ENCODE measurements around the gene WDR62. TPM values are rescaled to one million over a fixed set of nuclear protein-coding genes. Genes with fewer than 3 reads are reported as not detected.
"Not testable (repeated sequence)": the region's sequence is repeated elsewhere in the genome, so short reads cannot be mapped to it uniquely, and the experiment has no call there.

Gene WDR62
- total RNA-seq, 1 donor from 2014 or later, result 25.5 TPM

DNA sequence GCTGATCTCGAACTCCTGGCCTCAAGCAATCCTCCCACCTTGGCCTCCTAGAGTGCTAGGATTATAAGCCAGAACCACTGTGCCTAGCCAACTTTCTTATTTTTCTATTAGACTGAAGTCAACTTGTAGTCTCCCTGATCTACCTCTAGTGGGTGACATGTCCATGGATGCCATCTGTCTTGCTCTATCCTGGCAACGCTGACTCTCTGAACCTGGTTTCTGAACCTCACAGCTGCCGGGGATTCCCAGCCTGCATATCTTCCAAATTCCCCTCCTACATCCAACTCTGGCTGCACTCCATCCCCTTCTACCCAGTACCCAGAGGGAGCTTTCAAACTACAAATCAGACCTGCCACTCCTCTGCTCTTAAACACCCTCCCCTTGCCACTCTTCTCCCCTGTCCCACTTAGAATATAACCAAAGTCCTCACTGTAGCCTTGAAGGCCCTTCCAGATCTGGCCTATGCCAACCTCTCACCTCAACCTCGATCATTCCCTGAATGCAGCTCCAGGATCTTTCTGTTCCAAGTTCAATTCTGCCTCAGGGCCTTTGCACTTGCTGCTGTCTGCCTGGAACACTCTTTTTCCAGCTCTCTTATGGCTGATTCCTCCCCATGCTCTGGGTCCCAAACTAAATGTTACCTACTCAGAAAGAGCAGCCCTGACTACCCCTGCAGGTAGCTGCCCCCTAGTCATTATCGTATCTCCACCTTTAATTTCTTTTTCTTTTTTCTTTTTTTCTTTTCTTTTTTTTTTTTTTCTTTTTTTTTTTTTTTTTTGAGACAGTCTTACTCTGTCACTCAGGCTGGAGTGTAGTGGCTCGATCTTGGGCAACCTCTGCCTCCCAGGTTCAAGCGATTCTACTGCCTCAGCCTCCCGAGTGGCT, 24.2 kb upstream of the WDR62 start:
- DNase-seq (ENCODE audit: missing footprints), result no peak
- intact Hi-C loops (cut with DNase I), result no loop called here
- no peak for ATAC-seq

DNA sequence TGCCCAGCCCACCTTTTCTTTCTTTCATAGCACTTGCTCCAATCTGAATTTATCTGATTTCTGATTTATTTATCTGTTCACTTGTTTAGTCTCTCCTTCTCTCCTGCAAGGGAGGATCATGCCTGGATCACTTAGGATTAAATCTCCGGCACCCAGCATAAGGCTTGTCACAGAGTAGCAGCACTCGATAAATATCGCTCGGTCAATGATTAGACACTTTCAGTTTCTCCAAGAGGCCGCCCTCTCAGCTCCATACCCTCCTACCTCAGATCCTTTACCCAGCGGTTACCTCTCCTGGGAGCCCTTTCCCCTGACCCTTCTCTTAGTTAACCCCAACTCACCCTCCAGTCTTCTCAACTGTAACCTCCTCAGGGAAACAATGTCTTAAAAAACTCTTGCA, 23.4 kb upstream of the WDR62 start:
- DNase-seq (ENCODE audit: missing footprints) (no peak), ATAC-seq (no peak)
- intact Hi-C loops (cut with DNase I), result no loop called here

DNA sequence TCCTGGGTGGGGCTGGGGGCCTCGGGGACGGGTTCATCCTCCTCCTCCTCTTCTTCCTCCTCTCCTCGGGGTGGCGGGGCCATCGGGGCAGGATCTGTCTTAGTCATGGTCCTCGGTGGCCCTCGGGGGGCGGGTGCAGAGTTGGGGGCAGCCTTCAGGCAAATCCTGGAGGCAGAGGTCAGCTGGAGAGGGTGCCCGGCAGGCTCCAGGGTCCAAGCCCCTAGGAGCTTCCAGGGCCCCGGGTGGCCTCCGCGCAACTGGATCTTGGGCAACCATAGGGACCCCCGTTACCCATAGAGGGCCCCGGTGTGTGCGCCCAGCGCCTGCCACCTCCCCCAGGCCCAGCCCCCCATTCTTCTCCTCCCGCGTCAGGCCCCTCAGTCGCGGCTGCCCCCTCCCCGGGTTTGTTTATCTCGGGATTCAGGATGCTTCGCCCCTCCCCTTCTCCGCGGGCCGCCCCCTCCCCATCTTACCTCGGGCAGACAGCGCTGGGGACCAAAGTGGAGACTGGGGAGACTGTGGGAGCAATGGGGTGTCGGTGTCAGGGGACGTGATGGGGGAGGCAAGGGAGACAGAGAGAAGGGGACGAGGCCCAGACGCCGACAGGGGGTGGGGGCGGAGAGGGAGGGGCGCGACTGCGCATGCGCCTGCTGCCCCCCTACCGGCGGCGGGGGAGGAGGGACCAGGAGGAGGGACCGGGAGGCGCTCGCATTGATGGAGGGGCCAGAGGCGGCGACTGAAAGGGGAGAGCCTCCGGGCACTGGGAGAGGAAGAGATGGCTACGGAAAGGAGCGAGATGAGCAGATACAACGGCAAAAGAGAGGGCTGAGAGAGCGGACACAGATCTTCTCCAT, 22.2 kb upstream of the WDR62 start, which contains the start of gene CLIP3:
Gene CLIP3, minus strand, starts transcription at position 623 of the 854 bp plus-strand sequence. Its CDS starts 516 bp downstream, at position 107.
- peak; percentile 78 for DNase-seq (ENCODE audit: missing footprints)
- ATAC-seq, result peak; percentile 84
- intact Hi-C loops (cut with DNase I), result no loop called here

DNA sequence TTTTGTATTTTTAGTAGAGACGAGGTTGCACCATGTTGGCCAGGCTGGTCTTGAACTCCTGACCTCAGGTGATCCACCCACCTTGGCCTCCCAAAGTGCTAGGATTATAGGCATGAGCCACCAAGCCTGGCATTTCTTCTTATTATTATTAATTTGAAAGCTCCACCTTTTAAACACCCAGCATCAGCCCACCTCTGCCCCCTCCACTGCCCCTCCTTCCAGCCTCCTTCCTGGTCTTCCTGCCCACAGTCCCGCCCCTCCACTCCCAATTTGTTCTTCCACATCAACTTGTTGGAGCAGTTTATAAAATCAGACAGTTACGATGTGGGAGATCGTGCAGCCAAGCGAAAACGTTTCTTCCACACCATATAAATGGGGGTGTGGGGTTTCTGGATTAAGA, 14.2 kb upstream of the WDR62 start:
- intact Hi-C loops (cut with DNase I), result no loop called here
- ATAC-seq, result no peak
- no peak for DNase-seq (ENCODE audit: missing footprints)

DNA sequence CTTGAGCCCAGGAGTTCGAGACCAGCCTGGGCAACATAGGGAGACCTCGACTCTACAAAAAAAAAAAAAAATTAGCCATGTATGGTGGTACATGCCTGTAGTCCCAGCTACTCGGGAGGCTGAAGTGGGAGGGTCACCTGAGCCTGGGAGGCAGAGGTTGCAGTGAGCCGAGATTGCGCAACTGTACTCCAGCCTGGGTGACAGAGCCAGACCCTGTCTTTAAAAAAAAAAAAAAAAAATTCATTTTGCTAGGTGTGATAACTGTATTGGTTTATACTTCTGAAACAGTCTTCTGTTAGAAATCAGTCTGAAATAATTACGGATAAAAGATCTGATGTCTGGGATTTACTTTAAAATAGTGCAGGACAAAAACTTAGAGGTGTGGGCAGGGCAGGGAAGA, 13.6 kb upstream of the WDR62 start:
- intact Hi-C loops (cut with DNase I); ATAC-seq; DNase-seq (ENCODE audit: missing footprints): not testable (repeated sequence)

DNA sequence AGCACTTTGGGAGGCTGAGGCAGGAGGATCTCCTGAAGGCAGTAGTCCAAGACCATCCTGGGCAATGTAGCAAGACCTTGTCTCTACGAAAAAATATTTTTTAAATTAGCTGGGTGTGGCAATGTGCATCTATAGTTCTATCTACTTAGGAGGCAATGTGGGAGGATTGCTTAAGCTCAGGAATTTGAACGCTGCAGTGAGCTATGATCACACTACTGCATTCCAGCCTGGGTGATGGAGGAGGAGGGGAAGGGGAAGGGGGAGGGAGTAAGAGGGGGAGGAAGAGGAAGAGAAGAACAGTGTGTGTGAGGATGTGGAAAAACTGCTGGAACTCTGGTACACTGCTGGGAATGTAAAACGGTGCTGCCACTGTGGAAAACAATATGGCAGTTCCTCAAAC, 12.9 kb upstream of the WDR62 start:
- DNase-seq (ENCODE audit: missing footprints) (no peak), ATAC-seq (peak; percentile 52)
- intact Hi-C loops (cut with DNase I), result no loop called here

DNA sequence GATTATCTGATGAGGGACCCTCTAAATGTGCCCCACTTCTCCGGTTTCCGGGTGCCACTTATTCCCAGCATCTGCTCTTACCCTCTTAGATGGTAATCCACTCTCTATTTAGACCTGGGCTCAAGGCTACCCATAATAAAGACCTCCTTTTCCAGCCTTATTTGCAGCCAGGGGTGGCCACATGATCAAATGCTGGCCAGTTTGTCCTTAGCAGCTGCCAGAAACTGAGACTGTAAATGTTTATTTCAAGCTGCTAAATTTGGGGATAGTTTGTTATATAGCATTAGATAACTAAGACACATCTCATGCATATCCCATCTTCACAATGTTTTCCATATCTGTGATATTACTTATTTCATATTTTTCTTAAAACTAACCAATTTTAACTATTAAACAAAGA, 10.7 kb upstream of the WDR62 start:
- DNase-seq (ENCODE audit: missing footprints) (no peak), ATAC-seq (no peak)
- intact Hi-C loops (cut with DNase I), result no loop called here

DNA sequence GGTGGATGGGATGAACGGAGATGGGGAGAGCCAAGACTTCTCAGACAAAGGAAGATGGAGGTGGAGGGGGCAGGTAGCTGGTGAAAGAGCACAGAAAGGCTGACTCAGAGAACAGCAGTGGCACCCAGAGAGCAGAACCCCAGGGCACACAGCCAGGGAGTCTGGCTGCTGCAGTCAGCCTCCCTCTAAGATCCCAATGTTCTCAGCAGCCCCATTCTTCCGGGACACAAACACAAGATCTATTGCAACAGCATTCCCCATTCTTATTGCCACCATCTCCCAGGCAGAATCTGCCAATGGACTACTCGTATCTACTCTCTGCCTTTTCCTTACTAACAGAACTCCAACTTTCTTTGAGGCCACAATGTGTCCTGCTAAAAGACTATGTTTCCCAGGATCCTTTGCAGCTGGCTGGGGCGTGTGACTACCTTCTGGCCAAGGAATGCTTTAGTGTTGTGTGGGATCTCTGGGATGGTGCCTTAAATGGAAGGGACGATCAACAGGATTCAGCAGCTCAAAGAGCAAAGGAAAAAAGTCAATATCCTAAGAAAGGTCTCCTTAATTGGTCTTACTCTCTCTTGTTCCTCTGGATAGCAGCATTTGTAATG, 8.2 kb upstream of the WDR62 start:
- intact Hi-C loops (cut with DNase I), result no loop called here

DNA sequence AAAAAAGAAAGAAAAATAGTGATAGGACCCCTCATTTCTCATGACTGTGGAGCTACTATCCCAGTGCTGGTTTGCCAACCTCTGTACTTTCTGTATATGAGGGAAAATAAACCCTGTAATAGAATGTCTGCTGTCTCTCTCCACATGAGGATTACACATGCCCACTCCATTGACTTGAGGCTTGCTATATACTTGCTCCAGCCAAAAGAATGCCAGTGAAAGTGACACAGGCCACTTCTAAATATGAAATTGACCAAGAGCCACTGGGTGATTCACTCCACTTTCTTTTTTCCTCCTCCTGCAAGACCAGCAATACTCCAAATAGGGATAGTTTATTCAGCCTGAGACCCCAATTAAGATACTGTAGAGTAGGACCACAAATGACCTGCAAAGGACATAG, 6.9 kb upstream of the WDR62 start:
- no peak for ATAC-seq
- intact Hi-C loops (cut with DNase I), result no loop called here
- DNase-seq (ENCODE audit: missing footprints), result no peak

More for the DNA sequence above, 8.2 kb upstream of the WDR62 start:
- DNase-seq (ENCODE audit: missing footprints) (no peak), ATAC-seq (no peak)

DNA sequence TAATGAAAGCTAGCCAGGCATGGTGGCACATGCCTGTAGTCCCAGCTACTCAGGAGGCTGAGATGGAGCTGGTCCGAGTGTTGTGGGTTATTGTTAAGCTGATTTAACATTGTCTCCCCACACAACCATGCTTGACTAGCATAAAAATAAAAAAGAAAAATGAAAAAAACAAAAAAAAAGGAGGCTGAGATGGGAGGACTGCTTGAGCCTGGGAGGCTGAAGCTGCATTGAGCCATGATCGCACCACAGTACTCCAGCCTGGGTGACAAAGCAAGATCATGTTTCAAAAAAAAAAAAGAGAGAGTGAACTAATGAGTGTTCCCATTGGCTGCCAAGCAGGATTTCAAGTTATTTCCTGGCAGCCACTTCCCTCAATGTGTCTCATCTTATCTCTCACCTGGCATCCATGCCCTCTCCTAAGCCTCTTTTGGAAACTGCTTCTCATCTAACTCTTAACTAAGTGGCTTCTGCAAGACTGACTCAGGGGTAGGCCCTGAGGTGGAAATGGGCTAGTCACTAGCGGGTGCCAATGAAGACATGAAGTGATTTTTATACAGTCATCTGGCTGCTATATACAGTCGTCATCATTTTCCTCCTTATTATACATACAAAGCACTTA, 5.5 kb upstream of the WDR62 start:
- DNase-seq (ENCODE audit: missing footprints) (no peak), ATAC-seq (no peak)
- intact Hi-C loops (cut with DNase I), result no loop called here

DNA sequence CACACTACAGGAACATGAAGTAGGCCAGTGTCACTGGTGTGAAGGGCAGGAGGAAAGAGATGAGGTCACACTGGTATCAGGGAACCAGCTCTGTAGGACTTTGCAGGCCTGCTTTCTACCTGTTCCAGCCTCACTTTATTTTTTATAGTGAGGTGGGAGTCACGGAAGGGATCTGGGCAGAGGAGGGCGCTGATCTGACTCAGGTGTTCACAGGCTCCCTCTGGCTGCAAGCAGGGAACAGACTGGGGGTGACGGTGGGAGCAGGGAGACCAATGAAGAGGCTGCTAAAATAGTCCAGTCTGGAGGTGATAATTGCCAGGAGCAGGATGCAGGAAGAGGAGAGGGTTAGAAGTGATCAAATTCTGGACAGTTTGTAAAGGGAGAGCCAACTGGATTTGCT, 3.5 kb upstream of the WDR62 start:
- ATAC-seq, result no peak
- intact Hi-C loops (cut with DNase I), result loop anchor here (10.0 kb wide), 1 partner anchor 116 kb away; the partner anchor contains the start of gene LRFN3
- no peak for DNase-seq (ENCODE audit: missing footprints)

DNA sequence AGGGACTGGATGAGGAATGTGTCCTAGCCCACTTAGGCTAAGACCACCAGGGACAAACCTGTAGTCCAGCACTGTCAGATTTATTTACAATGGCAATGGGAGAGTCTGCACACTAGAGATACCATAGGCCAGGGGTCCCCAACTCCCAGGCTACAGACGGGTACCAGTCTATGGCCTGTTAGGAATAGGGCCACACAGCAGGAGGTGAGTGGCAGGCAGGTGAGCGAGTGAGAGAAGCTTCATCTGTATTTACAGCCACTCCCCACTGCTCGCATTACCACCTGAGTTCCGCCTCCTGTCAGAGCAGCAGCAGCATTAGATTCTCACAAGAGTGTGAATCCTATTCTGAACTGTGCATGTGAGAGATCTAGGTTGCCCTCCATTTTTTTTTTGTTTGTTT, 3.1 kb upstream of the WDR62 start:
- ATAC-seq (no peak), DNase-seq (ENCODE audit: missing footprints) (no peak)
- intact Hi-C loops (cut with DNase I), result loop anchor here (10.0 kb wide), 1 partner anchor 117 kb away; the partner anchor contains the start of gene LRFN3

DNA sequence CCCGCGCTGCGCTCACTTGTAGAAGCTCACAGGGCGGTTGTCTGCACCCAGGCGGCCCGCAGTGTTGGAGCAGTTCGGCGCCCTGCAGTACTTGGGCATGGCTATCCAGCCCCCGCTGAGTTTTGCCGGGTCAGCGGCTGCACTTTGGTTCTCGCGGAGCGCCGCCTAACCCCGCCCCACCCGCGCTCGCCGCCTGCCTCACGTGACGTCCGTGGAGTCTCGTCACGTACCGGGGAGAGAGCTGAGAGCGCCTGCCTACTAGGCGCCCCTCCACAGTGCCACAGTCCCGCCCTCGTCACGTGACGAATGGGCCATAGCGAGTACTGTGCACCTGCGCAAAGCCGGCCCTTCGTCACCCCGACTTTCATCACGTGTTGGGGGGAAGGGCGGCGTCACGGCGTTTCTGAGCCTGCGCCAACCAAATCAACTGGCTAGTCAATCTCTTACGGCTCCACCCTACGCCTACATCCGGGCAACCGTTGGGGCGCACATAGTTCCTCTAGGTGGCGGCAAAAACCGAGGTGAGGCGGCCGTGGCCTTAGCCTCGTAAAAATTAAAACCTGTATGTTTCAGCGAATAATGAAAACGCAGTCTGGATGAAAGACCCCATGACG, 471 bp upstream of the WDR62 start, which contains the start of gene THAP8:
Gene THAP8, minus strand, starts transcription at position 167 of the 614 bp plus-strand sequence. Its CDS starts 68 bp downstream, at position 99.
- DNase-seq (ENCODE audit: missing footprints), result peak; percentile 100
- intact Hi-C loops (cut with DNase I), result loop anchor here (1.0 to 10.0 kb wide), 4 partner anchors 40 to 119 kb away; partner anchors contain the start of genes ALKBH6, LRFN3, POLR2I and SDHAF1
- peak; percentile 98 for ATAC-seq

DNA sequence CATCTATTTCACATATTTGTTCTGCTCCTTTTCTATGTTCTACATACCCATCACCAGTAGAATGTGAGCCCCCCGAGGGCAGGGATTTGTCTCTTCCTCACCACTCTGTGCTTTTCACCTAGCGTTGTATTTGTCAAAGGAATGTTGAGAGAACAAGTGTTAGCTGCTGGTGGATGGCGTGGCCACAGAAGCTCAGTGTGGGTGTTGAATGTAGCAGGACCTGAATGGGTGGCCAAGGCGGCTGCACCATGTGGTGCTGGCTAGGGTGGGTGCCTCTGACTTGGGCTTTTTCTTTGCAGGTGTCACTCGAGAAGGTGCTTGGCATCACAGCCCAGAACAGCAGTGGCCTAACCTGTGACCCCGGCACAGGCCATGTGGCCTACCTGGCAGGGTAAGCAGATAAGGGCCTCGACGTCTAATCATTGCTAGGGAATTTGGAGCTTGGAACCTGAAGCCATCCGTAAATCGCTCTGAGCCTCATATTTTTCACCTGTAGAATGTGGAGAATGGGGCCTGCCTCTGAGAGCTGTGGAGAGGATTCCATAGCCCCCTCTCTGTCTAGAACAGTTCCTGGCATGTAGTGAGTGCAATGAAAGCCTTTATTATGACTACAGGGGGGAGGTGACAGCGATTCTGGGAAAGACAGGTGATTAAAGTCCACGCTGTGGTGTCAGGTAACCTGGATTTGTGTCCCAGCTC, 3.9 kb downstream of the WDR62 start:
- intact Hi-C loops (cut with DNase I), result loop anchor here (10.0 kb wide), 1 partner anchor 124 kb away; the partner anchor contains the start of gene LRFN3
- DNase-seq (ENCODE audit: missing footprints), result no peak
- no peak for ATAC-seq

DNA sequence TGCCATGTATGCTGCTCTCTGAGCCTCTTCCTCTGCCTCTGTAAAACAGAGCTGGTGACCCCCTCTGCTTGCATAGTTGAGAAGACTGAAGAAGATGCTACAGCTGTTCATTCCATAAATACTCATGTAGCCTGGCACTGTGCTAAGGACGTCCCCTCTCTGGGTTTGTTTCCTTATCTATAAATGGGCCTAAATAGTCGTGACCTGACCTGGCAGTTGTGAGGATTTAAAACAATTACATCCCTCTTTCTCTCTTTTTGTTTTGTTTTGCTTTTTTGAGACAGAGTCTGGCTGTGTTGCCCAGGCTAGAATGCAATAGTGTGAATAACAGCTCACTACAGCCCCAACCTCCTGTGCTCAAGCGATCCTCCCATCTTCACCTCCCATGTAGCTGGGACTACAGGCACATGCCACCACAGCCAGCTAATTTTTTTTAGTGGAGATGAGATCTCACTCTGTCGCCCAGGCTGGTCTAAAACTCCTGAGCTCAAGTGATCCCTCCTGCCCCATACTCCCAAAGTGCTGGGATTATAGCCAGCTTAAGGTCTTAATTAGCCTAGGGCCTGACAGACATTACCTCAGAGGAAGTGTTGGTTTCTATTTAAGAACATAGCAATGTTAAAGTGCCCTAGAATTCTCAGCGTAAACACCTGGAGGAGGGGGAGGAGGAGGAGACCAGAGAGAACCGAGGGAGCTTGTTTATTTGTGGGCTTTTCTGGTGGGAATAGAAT, 4.6 kb downstream of the WDR62 start:
- no peak for ATAC-seq
- DNase-seq (ENCODE audit: missing footprints), result no peak
- intact Hi-C loops (cut with DNase I), result loop anchor here (10.0 kb wide), 1 partner anchor 125 kb away; the partner anchor contains the start of gene LRFN3

DNA sequence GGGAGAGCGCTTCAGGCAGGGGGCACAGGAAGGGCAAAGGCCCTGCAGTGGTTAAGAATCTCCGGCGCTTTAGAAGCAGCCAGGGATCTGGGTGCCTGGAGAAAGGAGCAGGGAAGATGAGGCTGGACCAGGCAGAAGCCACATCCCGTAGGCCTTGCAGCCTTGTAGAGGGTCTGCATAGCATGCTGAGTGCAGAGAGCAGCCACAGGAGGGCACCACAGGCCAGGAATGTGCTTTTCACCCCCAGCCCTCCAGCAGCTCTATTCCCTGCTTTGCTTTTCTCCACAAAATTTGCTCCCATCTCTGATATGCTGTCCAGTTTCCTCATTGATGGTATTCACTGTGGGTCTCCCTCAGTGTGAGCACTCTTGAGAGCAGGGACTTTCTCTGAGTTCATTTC, 5.7 kb downstream of the WDR62 start:
- ATAC-seq, result peak; percentile 81
- intact Hi-C loops (cut with DNase I), result loop anchor here (1.0 to 5.0 kb wide), 2 partner anchors 42 to 110 kb away; no protein-coding TSS in a partner anchor
- DNase-seq (ENCODE audit: missing footprints), result no peak

DNA sequence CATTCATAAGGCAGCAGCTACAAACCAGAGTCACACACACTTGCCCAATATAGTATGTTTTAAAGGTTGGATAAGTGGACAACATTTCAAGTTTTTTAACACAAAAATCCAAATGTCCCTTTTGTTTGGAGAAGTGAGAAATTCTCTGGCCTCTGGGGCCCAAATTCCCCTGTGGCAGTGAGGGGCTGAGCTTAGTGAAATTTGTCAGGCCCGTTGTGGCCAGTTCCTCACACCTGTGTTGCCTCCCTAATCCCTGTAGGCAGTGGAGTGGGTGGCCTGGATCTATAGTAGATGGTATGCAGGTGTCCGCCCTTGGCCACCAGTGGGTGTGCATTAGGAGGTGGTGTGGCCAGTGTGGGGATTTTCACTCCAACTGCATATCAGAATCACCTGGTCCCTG, 6.7 kb downstream of the WDR62 start:
- no peak for ATAC-seq
- no peak for DNase-seq (ENCODE audit: missing footprints)
- intact Hi-C loops (cut with DNase I), result loop anchor here (5.0 kb wide), 1 partner anchor 41 kb away; no protein-coding TSS in a partner anchor

All from Right ventricle myocardium inferior (tissue), 1 donor.